Measurements from ENCODE around the gene MIGA2.

DNA sequence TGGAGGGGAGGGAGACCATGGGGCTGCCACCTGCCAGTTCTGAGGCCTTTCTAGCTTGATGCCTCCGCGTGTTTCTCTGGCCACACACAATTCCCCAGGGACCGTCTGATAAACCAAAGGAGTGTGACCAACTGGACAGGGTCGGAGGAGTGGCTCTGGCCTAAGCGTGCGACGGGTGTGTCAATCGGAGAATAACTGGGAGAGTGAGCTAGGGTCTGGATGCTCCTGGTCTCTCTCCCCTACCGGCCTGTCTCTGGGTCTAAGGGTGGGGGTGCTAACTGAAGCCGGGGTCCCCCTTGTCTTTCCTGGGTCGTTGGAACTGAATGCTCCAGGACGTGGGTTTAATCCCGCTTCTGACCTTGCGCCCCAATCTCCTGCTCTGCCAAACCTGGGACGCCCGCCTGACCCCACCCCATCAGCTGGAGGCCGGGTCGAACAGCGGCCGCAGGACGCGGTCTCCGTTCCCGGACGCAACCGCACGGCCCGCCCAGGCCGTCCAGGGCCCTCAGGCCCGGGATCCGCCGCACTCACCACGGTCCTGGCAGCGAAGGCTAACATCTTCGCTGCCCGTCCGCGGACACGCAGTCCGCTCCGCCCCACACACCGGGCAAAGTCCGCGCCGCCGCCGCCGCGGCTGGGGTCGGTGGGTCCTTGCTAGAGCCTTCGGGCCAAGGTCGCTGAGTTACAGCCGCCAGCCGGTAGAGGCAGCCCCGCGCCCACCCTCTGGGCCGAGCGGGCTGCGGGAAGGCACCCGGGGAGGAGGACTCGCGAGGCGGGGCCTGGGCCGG lies 73.7 kb downstream of the MIGA2 start:
- TF ChIP-seq, protein P1, sequence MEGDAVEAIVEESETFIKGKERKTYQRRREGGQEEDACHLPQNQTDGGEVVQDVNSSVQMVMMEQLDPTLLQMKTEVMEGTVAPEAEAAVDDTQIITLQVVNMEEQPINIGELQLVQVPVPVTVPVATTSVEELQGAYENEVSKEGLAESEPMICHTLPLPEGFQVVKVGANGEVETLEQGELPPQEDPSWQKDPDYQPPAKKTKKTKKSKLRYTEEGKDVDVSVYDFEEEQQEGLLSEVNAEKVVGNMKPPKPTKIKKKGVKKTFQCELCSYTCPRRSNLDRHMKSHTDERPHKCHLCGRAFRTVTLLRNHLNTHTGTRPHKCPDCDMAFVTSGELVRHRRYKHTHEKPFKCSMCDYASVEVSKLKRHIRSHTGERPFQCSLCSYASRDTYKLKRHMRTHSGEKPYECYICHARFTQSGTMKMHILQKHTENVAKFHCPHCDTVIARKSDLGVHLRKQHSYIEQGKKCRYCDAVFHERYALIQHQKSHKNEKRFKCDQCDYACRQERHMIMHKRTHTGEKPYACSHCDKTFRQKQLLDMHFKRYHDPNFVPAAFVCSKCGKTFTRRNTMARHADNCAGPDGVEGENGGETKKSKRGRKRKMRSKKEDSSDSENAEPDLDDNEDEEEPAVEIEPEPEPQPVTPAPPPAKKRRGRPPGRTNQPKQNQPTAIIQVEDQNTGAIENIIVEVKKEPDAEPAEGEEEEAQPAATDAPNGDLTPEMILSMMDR (IDR thresholded peaks at IDR 0.05), result no peak
- no peak for TF ChIP-seq POLR2A (IDR thresholded peaks at IDR 0.05)

Data from tibial nerve (tissue), 3 donors.